Fibroblast of skin of left biceps (primary cell): Measurements from ENCODE around the gene TSPAN12.

Source experiments
- DNase-seq, 2 experiments: peaks; one replicate each; pipeline ENCODE4 v3.0.0-alpha.2; 2013; ENCODE audit warnings: low read depth in 2 of 2

TSPAN12 gene

GRCh38 chr7:120843109-120843508 lies 14.8 kb downstream of the TSPAN12 start:
- DNase-seq = peak; percentile 45 to 47

GRCh38 chr7:120842121-120842621 lies 15.8 kb downstream of the TSPAN12 start:
- DNase-seq = no peak

GRCh38 chr7:120841608-120842007 lies 16.3 kb downstream of the TSPAN12 start:
- no peak for DNase-seq

GRCh38 chr7:120838281-120838682 lies 19.7 kb downstream of the TSPAN12 start:
- no peak for DNase-seq

- DNase-seq = no peak
Observed at GRCh38 chr7:120837599-120837998, 20.3 kb downstream of the TSPAN12 start.

GRCh38 chr7:120836556-120837115 lies 21.3 kb downstream of the TSPAN12 start:
- no peak for DNase-seq

GRCh38 chr7:120834726-120835125 lies 23.2 kb downstream of the TSPAN12 start:
- DNase-seq = no peak

- DNase-seq = no peak
Observed at GRCh38 chr7:120833546-120833945, 24.4 kb downstream of the TSPAN12 start.

- DNase-seq = no peak
Observed at GRCh38 chr7:120832803-120833202, 25.1 kb downstream of the TSPAN12 start.

- no peak for DNase-seq
Observed at GRCh38 chr7:120831260-120831659, 26.7 kb downstream of the TSPAN12 start.

- DNase-seq = no peak
Observed at GRCh38 chr7:120829487-120829886, 28.5 kb downstream of the TSPAN12 start.

GRCh38 chr7:120828528-120828927 lies 29.4 kb downstream of the TSPAN12 start:
- no peak for DNase-seq

- DNase-seq = no peak
Observed at GRCh38 chr7:120827371-120828118, 30.4 kb downstream of the TSPAN12 start.

- no peak for DNase-seq
Observed at GRCh38 chr7:120825576-120825975, 32.4 kb downstream of the TSPAN12 start.

GRCh38 chr7:120825152-120825551 lies 32.8 kb downstream of the TSPAN12 start:
- no peak for DNase-seq

GRCh38 chr7:120819861-120820260 lies 38.1 kb downstream of the TSPAN12 start:
- no peak for DNase-seq

- DNase-seq = no peak
Observed at GRCh38 chr7:120817851-120818250, 40.1 kb downstream of the TSPAN12 start.

GRCh38 chr7:120814253-120814939 lies 43.5 kb downstream of the TSPAN12 start:
- no peak for DNase-seq

- no peak for DNase-seq
Observed at GRCh38 chr7:120813546-120814252, 44.2 kb downstream of the TSPAN12 start.

- DNase-seq = no peak
Observed at GRCh38 chr7:120813089-120813488, 44.9 kb downstream of the TSPAN12 start.

GRCh38 chr7:120809260-120809659 lies 48.7 kb downstream of the TSPAN12 start:
- no peak for DNase-seq

GRCh38 chr7:120807390-120807789 lies 50.6 kb downstream of the TSPAN12 start:
- no peak for DNase-seq
